GM18505 (cell line): ENCODE results near the gene RAB11A.

Source experiments
- ATAC-seq: cut with Tn5 transposase; IDR thresholded peaks from one replicate; pipeline ENCODE4 v1.9.1; 2021; ENCODE audit not compliant: unreplicated experiment
- POLR2A ChIP-seq: IDR thresholded peaks from 4 replicates; pipeline ENCODE4 v1.6.1; 2011; ENCODE audit warnings: borderline replicate concordance; ENCODE audit not compliant: insufficient read depth, insufficient read length; ENCODE audit errors: extremely low read depth

RAB11A gene

DNA sequence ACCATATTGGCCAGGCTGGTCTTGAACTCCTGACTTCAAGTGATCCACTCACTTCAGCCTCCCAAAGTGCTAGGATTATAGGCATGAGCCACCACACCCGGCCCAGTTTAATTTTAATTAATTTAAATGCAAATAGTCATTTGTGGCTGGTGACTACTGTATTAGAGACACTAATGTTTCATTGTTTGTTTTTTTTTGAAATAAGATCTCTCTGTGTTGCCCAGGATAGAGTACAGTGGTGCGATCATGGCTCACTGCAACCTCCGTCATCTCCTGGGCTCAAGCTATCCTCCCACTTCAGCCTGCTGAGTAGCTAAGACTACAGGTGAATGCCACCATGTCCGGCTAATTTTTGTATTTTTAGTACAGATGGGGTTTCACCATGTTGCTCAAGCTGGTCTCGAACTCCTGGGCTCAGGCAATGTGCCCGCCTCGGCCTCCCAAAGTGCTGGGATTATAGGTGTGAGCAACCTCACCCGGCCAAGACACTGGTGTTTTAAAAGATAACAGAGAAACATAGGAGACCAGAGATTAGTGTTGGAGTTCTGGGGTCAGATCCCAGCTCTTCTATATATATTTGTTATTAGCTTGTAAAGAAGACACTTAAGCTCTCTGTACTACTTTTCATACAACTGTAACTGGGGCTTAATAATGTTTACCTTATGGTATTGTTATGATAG is 34.5 kb upstream of the RAB11A start:
- TF ChIP-seq POLR2A: no peak
- no peak for ATAC-seq

DNA sequence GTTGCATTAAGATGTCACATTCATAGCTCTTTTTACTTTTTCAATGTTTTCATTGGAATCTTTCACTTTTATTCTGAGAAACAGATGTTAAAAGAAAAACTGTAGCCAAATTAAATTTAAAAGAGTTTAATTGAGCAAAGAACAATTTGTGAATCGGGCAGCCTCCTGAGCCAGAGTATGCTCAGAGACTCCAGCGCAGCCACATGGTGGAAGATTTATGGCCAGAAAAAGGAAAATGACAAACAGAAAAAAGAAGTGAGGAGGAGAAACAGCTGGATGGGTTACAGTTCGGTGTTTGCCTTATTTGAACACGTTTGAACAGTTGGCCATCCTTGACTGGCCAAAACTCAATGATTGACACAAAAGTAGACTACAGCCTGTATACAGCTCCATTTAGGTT is 33.8 kb upstream of the RAB11A start:
- TF ChIP-seq POLR2A: no peak
- no peak for ATAC-seq

GRCh38 chr15:65836665-65837064 is 32.6 kb upstream of the RAB11A start:
- ATAC-seq: no peak
- TF ChIP-seq POLR2A: no peak

DNA sequence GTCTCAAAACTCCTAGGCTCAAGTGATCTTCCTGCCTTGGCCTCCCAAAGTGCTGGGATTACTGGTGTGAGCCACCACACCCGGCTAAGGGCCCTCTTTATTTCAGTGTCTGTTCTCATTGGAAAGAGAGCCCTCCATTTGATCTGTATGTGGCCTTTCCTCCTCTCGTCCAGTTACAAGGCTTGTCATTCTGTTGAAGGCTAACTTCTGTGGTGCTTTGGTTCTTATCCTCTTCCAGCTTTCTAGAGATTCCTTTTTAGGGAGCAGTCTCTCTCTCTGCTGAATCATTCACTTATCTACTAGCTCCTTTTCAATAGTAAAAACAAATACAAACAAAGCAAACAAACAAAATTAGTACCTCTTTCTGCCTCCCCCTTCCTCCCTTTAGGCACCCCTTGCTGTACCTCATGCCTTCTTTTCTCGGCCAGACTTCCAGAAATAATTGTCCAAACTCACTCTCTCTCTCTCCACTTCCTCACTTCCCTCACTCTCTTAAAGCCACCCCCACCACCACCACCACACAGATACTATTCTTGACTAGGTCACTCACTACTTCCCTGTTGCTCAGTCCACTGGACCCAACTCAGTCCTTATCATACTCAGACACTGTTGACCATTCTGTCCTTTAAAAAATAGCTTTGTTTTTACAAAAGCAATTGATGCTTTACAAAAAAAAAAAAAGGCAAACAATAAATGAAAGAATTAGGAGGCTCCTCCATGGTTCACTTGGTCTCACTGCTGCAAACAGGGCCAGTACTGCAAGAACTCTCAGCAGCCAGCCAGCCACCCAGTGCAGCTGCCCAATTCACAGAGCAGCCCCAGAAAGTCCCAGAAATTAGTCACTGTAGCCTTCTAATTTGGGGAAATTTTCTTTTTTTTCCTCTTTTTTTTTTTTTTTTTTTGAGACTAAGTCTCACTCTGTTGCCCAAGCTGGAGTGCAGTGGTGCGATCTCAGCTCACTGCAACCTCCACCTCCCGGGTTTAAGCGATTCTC is 31.7 kb upstream of the RAB11A start:
- TF ChIP-seq POLR2A: no peak
- no peak for ATAC-seq

DNA sequence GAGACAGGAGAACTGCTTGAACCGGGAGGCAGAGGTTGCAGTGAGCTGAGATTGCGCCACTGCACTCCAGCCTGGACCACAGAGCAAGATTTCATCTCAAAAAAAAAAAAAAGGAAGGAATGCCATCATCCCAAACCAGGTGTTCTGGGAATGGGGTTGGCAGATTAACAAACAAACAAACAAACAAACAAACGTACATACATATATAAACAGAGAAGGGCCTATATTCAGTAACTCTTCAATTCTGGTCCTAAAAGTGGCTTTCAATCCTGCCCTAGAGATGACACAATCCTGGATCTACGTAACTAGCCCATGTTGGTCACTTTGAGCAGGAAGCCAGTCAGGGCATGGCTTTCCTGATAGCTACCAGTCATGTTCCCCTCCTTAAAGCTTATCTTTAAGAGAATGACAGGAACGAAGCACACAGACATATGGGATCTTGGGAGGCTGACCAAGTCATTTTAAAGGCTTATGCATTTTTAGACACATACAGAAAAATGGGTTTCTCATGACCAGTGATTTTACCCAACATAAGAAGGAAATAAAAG is 29.9 kb upstream of the RAB11A start:
- ATAC-seq: no peak
- TF ChIP-seq POLR2A: no peak

GRCh38 chr15:65839985-65840384 is 29.3 kb upstream of the RAB11A start:
- no peak for ATAC-seq
- TF ChIP-seq POLR2A: no peak

- no peak for ATAC-seq
- TF ChIP-seq POLR2A: no peak
These were observed 28.0 kb upstream of the RAB11A start for GRCh38 chr15:65841121-65841930.

- no peak for ATAC-seq
- no peak for TF ChIP-seq POLR2A
These were observed 23.3 kb upstream of the RAB11A start for GRCh38 chr15:65845826-65846519.

GRCh38 chr15:65847989-65848388 is 21.3 kb upstream of the RAB11A start:
- no peak for TF ChIP-seq POLR2A
- no peak for ATAC-seq

DNA sequence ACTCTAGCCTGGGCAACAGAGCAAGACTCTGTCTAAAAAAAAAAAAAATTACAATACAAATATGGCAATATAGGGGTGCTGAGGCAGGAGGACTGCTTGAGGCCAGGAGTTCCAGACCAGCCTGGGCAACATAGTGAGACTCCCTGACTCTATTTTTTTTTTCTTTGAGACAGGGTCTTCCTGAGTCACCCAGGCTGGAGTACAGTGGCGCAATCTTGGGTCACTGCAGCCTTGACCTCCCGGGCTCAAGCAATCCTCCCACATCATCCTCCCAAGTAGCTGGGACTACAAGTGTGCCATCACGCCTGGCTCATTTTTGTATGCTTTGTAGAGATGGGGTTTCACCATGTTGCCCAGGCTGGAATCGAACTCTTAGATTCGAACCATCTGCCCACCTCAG is 17.3 kb upstream of the RAB11A start:
- no peak for TF ChIP-seq POLR2A
- ATAC-seq: no peak

DNA sequence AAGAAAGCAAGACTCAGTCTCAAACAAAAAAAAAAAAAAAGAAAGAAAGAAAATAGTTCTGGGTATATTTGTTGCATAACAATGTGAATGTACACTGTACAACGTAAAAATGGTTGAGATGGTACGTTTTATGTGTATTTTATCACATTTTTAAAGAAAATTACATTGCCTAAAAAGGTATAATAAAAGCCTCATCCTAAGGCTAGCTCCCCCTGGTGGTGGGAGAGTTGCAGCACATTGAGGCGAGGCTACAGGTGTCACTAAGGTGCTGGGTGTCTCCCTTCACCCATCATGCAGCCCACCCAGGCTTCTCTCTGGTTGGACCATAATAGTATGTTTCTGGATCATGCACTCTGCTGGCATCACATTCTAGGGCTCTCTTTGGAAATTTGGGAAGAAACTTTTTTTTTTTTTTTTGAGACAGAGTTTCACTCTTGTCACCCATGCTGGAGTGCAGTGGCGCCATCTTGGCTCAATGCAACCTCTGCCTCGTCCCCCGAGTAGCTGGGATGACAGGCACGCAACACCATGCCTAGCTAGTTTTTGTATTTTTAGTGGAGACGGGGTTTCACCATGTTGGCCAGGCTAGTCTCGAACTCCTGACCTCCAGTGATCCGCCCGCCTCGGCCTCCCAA is 12.4 kb upstream of the RAB11A start:
- ATAC-seq: no peak
- TF ChIP-seq POLR2A: no peak
